Measurements from ENCODE around the gene TASP1.
"Not testable (repeated sequence)": the region's sequence is repeated elsewhere in the genome, so short reads cannot be mapped to it uniquely, and the experiment has no call there.

The TASP1 gene

GRCh38 chr20:13638496-13639149 lies at the start of gene TASP1:
TASP1 (minus strand) TSS chr20:13638932; CDS start chr20:13630078, 8,854 bp downstream.
- DNase-seq (ENCODE audit: low read depth in 1 of 2, low spot score in 1 of 2): peak; percentile 92

- DNase-seq (ENCODE audit: low read depth in 1 of 2, low spot score in 1 of 2): no peak
Measured at GRCh38 chr20:13687815-13688214, 49.1 kb upstream of the TASP1 start.

DNA sequence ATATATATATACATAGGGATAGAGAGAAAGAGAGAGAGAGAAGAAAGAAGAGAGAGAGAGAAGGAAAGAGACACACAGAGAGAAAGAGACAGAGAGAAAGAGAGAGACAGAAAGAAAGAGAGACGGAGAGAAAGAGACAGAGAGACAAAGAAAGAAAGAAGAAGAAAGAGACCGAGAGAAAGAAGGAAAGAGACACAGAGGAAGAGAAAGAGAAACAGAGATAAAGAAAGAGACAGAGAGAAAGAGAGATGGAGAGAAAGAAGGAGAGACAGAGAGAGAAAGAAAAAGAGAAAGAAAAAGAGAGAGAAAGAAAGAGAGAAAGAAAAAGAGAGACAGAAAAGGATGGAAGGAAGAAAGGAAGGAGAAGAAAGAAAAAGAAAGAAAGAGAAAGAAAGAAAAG lies 46.9 kb upstream of the TASP1 start:
- DNase-seq (ENCODE audit: low read depth in 1 of 2, low spot score in 1 of 2): no peak

DNA sequence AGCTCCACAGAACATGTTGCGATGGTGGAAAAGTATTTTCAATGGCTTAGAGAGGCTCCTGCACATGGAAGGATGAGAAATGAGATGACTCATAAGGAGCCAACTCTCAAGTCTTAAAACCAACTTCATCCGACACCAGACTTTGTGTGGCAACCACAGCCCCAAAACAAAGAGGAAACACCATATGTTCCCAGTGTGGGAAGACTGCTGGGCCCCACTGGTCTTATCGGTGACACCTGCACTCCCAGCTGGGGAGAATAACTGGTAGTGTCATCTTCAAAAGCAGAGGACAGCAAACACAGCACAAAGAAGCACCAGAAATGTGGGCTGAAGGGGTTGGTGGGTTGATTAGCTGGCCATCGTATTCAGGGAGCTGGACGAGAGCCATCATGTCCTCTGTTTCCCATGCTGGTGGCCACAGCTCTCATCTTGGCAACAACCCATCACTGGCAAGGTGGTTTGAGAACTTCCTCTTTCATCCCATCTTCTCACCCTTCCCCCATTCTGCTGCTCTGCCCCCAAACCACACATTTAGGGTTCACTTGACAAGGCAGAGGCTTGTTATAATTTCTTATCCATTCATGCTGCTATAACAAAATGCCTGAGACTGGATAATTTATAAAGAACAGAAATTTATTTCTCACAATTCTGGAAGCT lies 46.0 kb upstream of the TASP1 start:
- no peak for DNase-seq (ENCODE audit: low read depth in 1 of 2, low spot score in 1 of 2)

DNA sequence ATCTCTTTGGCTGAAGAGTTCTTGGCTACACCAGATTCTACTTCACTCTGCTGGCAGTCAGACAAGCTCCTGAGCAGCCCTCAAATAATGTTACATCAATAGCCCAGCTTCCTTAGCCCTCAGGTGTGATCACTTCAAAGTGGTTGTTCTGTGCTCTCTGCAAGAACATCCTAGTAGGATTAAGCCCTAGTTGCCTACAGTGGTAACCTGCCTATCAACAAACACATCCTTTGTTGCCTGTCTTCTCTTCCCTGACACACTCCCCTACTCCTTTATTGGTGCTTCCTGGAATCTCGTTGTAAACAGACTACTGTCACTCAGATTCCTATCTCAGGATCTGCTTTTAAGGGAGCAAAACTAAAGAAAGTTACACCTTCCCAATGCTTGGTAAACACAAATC lies 45.1 kb upstream of the TASP1 start:
- DNase-seq (ENCODE audit: low read depth in 1 of 2, low spot score in 1 of 2): no peak

GRCh38 chr20:13681248-13682125 lies 42.8 kb upstream of the TASP1 start:
- no peak for DNase-seq (ENCODE audit: low read depth in 1 of 2, low spot score in 1 of 2)

- no peak for DNase-seq (ENCODE audit: low read depth in 1 of 2, low spot score in 1 of 2)
Measured at GRCh38 chr20:13678944-13679343, 40.2 kb upstream of the TASP1 start.

DNA sequence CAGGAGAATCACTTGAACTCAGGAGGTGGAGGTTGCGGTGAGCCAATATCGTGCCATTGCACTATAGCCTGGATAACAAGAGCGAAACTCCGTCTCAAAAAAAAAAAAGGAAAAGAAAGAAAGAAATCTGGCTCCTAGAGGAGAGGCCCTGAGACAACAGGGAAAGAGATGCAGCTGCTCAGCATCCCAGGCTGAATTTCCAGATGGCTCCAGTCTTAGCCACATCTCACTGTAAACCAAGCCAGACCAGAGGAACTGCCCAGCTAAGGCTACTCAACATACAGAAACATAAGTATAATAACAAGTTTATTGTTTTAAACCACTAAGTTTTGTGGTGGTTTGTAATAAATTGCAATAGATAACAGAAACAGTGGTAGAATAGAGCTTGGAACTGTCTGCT lies 38.5 kb upstream of the TASP1 start:
- no peak for DNase-seq (ENCODE audit: low read depth in 1 of 2, low spot score in 1 of 2)

DNA sequence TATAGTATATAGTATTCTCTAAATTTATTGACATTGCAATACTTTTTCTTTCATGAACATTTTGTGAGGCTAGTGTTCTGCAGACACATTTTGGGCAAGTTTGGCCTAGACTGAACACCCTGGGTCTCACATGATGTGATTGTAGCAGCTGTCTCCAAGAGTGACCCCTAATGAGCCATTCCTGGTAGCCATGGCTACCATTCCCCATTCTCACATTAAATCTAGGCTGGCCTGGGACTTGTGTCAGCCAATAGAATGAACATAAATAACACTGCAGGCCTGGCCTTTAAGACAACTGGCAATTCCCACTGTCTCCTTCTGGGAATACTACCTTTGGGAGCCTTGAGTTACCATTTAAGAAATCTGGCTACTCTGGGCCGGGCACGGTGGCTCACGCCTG lies 38.0 kb upstream of the TASP1 start:
- DNase-seq (ENCODE audit: low read depth in 1 of 2, low spot score in 1 of 2): no peak

- DNase-seq (ENCODE audit: low read depth in 1 of 2, low spot score in 1 of 2): no peak
Measured at GRCh38 chr20:13672690-13673089, 34.0 kb upstream of the TASP1 start.

- no peak for DNase-seq (ENCODE audit: low read depth in 1 of 2, low spot score in 1 of 2)
Measured at GRCh38 chr20:13671916-13672378, 33.2 kb upstream of the TASP1 start.

DNA sequence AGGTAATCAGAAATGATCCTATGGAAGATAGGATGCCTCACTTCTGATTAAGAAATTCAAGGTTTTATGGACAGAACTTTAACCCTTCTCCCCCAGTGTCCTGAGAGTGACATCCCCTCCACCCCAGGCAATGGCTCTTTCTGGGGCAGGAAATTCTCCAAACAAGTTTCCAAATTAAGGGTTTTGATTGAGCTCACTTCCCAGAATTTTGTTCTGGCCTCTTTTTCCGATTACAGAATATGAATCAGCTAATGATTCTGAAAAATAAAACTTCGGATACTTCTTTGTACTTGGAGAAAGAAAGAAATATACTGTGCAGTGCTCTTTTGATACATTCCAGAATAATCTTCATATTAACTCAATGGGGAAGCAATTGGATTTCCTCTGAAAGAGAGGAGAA lies 32.8 kb upstream of the TASP1 start:
- DNase-seq (ENCODE audit: low read depth in 1 of 2, low spot score in 1 of 2): no peak

DNA sequence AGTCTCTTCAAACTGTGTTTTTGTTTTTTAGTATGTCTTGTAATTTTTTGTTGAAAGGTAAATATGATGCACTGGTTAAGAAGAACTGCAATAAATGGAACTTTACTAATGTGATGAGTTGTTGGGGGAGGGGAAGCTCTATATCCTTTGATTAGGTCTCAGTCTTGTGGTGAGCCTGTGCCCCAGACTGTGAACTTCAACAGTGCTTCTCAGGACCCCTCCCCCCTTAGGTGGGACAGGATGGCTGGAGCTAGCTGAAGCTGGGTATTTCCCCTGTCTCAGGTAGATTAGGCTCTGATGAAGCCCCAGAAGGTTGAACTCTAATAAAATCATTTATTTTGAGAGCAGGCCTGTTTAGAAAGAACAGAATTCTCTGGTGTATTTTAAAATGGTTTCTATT lies 31.4 kb upstream of the TASP1 start:
- no peak for DNase-seq (ENCODE audit: low read depth in 1 of 2, low spot score in 1 of 2)

- DNase-seq (ENCODE audit: low read depth in 1 of 2, low spot score in 1 of 2): no peak
Measured at GRCh38 chr20:13665709-13666395, 27.1 kb upstream of the TASP1 start.

GRCh38 chr20:13661070-13661685 lies 22.4 kb upstream of the TASP1 start:
- no peak for DNase-seq (ENCODE audit: low read depth in 1 of 2, low spot score in 1 of 2)

- DNase-seq (ENCODE audit: low read depth in 1 of 2, low spot score in 1 of 2): no peak
Measured at GRCh38 chr20:13659288-13659687, 20.6 kb upstream of the TASP1 start.

DNA sequence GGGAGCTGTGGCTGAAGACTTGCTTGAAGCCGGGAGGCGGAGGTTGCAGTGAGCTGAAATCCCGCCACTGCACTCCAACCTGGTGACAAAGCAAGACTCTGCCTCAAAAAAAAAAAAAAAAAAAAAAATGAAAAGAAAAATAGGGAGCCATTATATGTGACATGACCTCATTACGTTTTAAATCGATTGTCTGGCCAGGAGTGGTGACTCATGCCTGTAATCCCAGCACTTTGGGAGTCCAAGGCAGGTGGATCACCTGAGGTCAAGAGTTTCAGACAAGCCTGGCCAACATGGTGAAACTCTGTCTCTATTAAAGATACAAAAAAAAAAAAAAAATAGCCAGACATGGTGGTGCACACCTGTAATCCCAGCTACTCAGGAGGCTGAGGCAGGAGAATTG lies 19.3 kb upstream of the TASP1 start:
- DNase-seq (ENCODE audit: low read depth in 1 of 2, low spot score in 1 of 2): not testable (repeated sequence)

DNA sequence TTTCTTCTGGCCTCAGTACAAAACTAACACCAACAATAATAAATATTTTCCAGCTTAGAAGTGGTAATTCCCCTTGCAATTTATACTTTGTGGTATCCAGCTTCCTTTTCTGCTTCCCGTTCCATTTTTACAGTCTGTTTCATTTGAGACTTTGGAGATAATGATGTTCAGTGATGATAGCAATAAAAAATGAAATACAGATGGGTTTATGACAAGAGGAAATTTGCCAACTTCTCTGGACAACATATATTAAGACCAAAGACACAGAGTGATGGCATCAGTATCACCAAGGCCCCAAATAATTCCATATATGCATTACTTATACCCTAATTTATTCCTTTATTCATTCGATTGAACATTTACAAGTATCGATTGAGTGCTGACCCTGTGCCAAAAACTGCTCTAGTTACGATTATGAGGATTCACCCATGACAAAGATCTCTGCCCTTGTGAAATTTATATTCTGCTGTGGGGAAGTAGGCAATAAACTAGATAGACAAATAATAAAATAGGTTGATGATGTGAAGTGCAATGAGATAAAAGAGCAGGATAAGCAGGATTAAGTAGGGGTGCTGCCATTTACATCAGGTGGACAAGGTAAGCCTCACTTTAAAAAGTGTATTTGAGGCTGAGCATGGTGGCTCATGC lies 18.1 kb upstream of the TASP1 start:
- DNase-seq (ENCODE audit: low read depth in 1 of 2, low spot score in 1 of 2): no peak

GRCh38 chr20:13654463-13655023 lies 15.8 kb upstream of the TASP1 start:
- no peak for DNase-seq (ENCODE audit: low read depth in 1 of 2, low spot score in 1 of 2)

DNA sequence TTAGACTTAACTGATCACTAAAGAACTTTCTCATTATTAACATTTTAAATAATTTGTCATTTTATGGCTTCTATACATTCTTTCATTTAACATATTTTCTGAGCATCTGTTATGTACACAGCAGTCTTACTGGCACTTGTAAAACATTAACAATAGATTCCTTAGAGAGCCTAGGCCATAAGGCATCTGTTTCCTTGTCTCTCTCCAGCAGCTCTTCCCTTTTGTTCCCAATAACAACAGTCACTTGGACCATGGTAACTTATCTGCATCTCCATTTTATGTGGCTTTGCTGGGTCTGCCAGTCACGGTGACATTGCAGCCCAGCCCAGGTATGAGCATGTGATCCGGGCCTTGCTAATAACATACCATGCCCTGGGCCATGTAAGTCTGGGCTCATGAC lies 11.7 kb upstream of the TASP1 start:
- DNase-seq (ENCODE audit: low read depth in 1 of 2, low spot score in 1 of 2): no peak

Data from stimulated activated CD4-positive, alpha-beta T cell treated with anti-CD3 and anti-CD28 coated beads, Interleukin-15, amount 100 ng/mL, for 1 hour (primary cell).